Lower leg skin (tissue), 3 donors: Measurements from ENCODE around the gene CPD.

Experiments used
- POLR2A ChIP-seq, 2 donors: fragments of 450-650 bp; IDR thresholded peaks; one replicate each; pipeline ENCODE4 v1.6.1; 2016 to 2017; ENCODE audit warnings: antibody characterized with exemption in 2 of 2, mild to moderate bottlenecking in 1 of 2, moderate library complexity in 1 of 2
- TF ChIP-seq, protein P1 (sequence below), 3 donors: fragments of 450-650 bp; IDR thresholded peaks; one replicate each; pipeline ENCODE4 v1.5.1; 2016; ENCODE audit warnings: antibody characterized with exemption in 3 of 3, mild to moderate bottlenecking in 3 of 3, moderate library complexity in 2 of 3

DNA sequence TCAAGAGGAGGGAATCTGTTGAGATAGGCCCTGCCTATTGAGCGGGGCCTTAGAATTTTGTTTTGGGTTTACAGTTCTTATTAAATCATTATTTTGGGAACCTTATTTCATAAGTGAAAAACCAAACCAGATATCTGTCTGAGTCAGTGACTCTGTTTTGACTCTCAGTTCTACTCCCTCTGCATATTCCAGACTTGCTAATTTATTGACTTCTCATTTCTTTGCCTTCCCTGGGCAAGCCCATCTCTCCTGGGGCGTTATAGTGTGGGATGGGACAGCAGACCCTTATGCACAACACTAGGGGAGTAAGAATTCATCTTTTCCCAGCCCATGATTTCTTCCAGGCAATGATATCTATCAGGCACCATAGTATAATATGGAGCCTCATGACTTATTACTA lies 45.7 kb downstream of the CPD start:
- TF ChIP-seq, protein P1, sequence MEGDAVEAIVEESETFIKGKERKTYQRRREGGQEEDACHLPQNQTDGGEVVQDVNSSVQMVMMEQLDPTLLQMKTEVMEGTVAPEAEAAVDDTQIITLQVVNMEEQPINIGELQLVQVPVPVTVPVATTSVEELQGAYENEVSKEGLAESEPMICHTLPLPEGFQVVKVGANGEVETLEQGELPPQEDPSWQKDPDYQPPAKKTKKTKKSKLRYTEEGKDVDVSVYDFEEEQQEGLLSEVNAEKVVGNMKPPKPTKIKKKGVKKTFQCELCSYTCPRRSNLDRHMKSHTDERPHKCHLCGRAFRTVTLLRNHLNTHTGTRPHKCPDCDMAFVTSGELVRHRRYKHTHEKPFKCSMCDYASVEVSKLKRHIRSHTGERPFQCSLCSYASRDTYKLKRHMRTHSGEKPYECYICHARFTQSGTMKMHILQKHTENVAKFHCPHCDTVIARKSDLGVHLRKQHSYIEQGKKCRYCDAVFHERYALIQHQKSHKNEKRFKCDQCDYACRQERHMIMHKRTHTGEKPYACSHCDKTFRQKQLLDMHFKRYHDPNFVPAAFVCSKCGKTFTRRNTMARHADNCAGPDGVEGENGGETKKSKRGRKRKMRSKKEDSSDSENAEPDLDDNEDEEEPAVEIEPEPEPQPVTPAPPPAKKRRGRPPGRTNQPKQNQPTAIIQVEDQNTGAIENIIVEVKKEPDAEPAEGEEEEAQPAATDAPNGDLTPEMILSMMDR (IDR thresholded peaks at IDR 0.05): no peak
- TF ChIP-seq POLR2A (IDR thresholded peaks at IDR 0.05): no peak
